HL-60 (cell line): Measurements from ENCODE around the gene LUZP1.

Experiments
- DNase-seq, 2 experiments: peaks; one replicate each; pipeline ENCODE4 v3.0.0-alpha.2; 2010 to 2020; ENCODE audit warnings: low read depth in 1 of 2, low spot score in 1 of 2
- H3K27ac ChIP-seq: fragments of 250-450 bp; sonication (Bioruptor Pico); replicated peaks from 2 replicates; pipeline ENCODE4 v1.5.1; 2020; ENCODE audit warnings: mild to moderate bottlenecking, moderate library complexity
- H3K27me3 ChIP-seq: fragments of 250-450 bp; sonication (Bioruptor Pico); 2 replicates; pipeline ENCODE4 v1.5.1; 2021; ENCODE audit warnings: mild to moderate bottlenecking, moderate library complexity; ENCODE audit not compliant: insufficient read depth, poor library complexity, severe bottlenecking
- H3K4me3 ChIP-seq: replicated peaks from 2 replicates; pipeline ENCODE4 v1.5.1; 2011; ENCODE audit warnings: mild to moderate bottlenecking, control low read depth, low read length; ENCODE audit not compliant: insufficient read depth
- CTCF ChIP-seq: IDR thresholded peaks from one replicate; pipeline ENCODE4 v1.5.1; 2011; ENCODE audit warnings: low read length, control low read depth, inconsistent platforms; ENCODE audit not compliant: insufficient read depth
- GABPA ChIP-seq: IDR thresholded peaks from 2 replicates; pipeline ENCODE4 v1.6.1; 2012; ENCODE audit warnings: low read depth
- POLR2AphosphoS5 ChIP-seq: IDR thresholded peaks from 2 replicates; pipeline ENCODE4 v1.6.1; 2012; ENCODE audit warnings: low read depth
- REST ChIP-seq: IDR thresholded peaks from 2 replicates; pipeline ENCODE4 v1.6.1; 2012; ENCODE audit warnings: low read depth; ENCODE audit not compliant: insufficient replicate concordance
- SPI1 ChIP-seq: IDR thresholded peaks from 2 replicates; pipeline ENCODE4 v1.6.1; 2012; ENCODE audit warnings: low read depth, mild to moderate bottlenecking, borderline replicate concordance

Gene LUZP1

GRCh38 chr1:23079025-23079424 lies 89.6 kb downstream of the LUZP1 start:
- no peak for DNase-seq
- TF ChIP-seq REST (no peak), CTCF (no peak), POLR2AphosphoS5 (no peak; the same call in 1 of the 2 replicates), SPI1 (no peak), GABPA (no peak)

GRCh38 chr1:23074012-23074411 lies 94.6 kb downstream of the LUZP1 start:
- no peak overlapping the region for H3K27ac ChIP-seq
- H3K4me3 ChIP-seq: no peak overlapping the region
- DNase-seq: no peak
- no peaks in the 10 kb centered on the region for H3K27me3 ChIP-seq
- TF ChIP-seq POLR2AphosphoS5: no peak
- TF ChIP-seq SPI1: no peak
- TF ChIP-seq CTCF: no peak
- TF ChIP-seq GABPA: no peak
- TF ChIP-seq REST: no peak

More at GRCh38 chr1:23079025-23079424, 89.6 kb downstream of the LUZP1 start:
- no peaks in the 10 kb centered on the region for H3K27me3 ChIP-seq
- no peak overlapping the region for H3K4me3 ChIP-seq
- H3K27ac ChIP-seq: no peak overlapping the region

GRCh38 chr1:23069675-23070074 lies 99.0 kb downstream of the LUZP1 start:
- no peak for DNase-seq
- Histone ChIP-seq H3K27me3 (no peaks in the 10 kb centered on the region), H3K4me3 (no peak overlapping the region), H3K27ac (no peak overlapping the region)
- TF ChIP-seq POLR2AphosphoS5: no peak
- no peak for TF ChIP-seq REST
- no peak for TF ChIP-seq SPI1
- TF ChIP-seq CTCF: no peak
- TF ChIP-seq GABPA: no peak
